Tibial artery (tissue), 4 donors: ENCODE data around the gene ADCY5.
A peak's percentile ranks its signal among the peaks of the same experiment; 100 is the strongest.

Source experiments
- DNase-seq, 2 donors: peaks; one replicate each; pipeline ENCODE4 v3.0.0-alpha.2; 2019
- H3K27ac ChIP-seq, 2 donors: fragments of 200-600 bp; sonication (generic) in 1 of 2; 1 replicate in 1 of 2; 2 replicates in 1 of 2; pipeline ENCODE4 v1.5.1; 2018 to 2019; ENCODE audit warnings: mild to moderate bottlenecking in 1 of 2
- H3K27me3 ChIP-seq, 2 donors: fragments of 200-600 bp; sonication (generic) in 1 of 2; one replicate each; pipeline versions ENCODE4 v1.5.1 to v1.6.0; 2016 to 2019
- H3K36me3 ChIP-seq, 3 donors: fragments of 200-600 bp; sonication (generic) in 2 of 3; one replicate each; pipeline ENCODE4 v1.5.1; 2016 to 2019; ENCODE audit warnings: mild to moderate bottlenecking in 2 of 3
- H3K4me1 ChIP-seq, 4 donors: fragments of 200-600 bp; sonication (generic) in 2 of 4; 1 replicate in 3 of 4; 2 replicates in 1 of 4; pipeline ENCODE4 v1.5.1; 2016 to 2019
- H3K4me3 ChIP-seq, 2 donors: fragments of 200-600 bp; sonication (generic) in 1 of 2; 1 replicate in 1 of 2; 2 replicates in 1 of 2; pipeline ENCODE4 v1.5.1; 2018 to 2019; ENCODE audit warnings: mild to moderate bottlenecking in 2 of 2
- H3K9me3 ChIP-seq, 3 donors: fragments of 200-600 bp; sonication (generic) in 1 of 3; one replicate each; pipeline ENCODE4 v1.5.1; 2016 to 2019
- intact Hi-C: fragments of 100-400 bp; cut with DNase I; formaldehyde crosslinking; loops from one replicate; pipeline ENCODE4 v1.15.0; 2023; ENCODE audit warnings: low total_unique reads
- TF ChIP-seq, protein P1 (sequence below), 2 experiments: fragments of 200-600 bp in 1 of 2; fragments of 450-650 bp in 1 of 2; IDR thresholded peaks; one replicate each; pipeline ENCODE4 v1.5.1; 2017 to 2019; ENCODE audit warnings: antibody characterized with exemption in 2 of 2, mild to moderate bottlenecking in 1 of 2, moderate library complexity in 1 of 2

ADCY5 gene

GRCh38 chr3:123371859-123372685 is 76.8 kb downstream of the ADCY5 start:
- intact Hi-C loops, result no loop called here
- no peaks in the 10 kb centered on the region for H3K9me3 ChIP-seq
- TF ChIP-seq, protein P1, sequence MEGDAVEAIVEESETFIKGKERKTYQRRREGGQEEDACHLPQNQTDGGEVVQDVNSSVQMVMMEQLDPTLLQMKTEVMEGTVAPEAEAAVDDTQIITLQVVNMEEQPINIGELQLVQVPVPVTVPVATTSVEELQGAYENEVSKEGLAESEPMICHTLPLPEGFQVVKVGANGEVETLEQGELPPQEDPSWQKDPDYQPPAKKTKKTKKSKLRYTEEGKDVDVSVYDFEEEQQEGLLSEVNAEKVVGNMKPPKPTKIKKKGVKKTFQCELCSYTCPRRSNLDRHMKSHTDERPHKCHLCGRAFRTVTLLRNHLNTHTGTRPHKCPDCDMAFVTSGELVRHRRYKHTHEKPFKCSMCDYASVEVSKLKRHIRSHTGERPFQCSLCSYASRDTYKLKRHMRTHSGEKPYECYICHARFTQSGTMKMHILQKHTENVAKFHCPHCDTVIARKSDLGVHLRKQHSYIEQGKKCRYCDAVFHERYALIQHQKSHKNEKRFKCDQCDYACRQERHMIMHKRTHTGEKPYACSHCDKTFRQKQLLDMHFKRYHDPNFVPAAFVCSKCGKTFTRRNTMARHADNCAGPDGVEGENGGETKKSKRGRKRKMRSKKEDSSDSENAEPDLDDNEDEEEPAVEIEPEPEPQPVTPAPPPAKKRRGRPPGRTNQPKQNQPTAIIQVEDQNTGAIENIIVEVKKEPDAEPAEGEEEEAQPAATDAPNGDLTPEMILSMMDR (IDR thresholded peaks at IDR 0.05), result no peak
- H3K27ac ChIP-seq, result peak overlapping the region; percentile 70 to 96
- no peaks in the 10 kb centered on the region for H3K36me3 ChIP-seq
- H3K27me3 ChIP-seq, result no peaks in the 10 kb centered on the region
- H3K4me1 ChIP-seq, result peaks cover 0 to 93% (median 66%) of the 10 kb centered on the region in 4 donors
- DNase-seq, result peak in 1 of 2 donors; percentile 54
- H3K4me3 ChIP-seq, result no peak overlapping the region

DNA sequence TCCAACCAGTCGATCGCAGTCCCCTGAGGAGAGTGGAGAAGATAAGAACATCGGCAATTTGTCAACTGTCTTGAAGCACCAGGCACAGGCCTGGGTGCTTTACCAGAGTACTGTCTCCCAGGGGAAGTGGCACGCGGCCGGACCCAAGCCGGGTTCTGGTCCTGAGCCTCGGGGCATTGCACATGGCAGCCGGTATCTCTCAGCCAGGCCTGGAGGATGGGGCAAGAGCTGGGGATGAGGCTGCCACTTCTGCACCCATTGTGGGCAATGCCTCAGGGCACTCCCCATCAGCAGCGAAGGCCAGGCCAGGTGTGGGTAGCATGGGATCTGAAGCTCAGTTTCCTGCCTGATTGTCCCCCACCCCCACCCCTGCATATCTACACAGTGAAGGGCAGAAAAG is 77.5 kb downstream of the ADCY5 start:
- intact Hi-C loops, result no loop called here
- H3K9me3 ChIP-seq, result no peaks in the 10 kb centered on the region
- TF ChIP-seq, protein P1 (IDR thresholded peaks at IDR 0.05), result no peak
- no peak overlapping the region for H3K4me3 ChIP-seq
- H3K27me3 ChIP-seq, result no peaks in the 10 kb centered on the region
- DNase-seq, result peak in 1 of 2 donors; percentile 54
- no peaks in the 10 kb centered on the region for H3K36me3 ChIP-seq
- H3K4me1 ChIP-seq, result peaks cover 0 to 93% (median 61%) of the 10 kb centered on the region in 4 donors
- H3K27ac ChIP-seq, result peak overlapping the region; percentile 70 to 96

DNA sequence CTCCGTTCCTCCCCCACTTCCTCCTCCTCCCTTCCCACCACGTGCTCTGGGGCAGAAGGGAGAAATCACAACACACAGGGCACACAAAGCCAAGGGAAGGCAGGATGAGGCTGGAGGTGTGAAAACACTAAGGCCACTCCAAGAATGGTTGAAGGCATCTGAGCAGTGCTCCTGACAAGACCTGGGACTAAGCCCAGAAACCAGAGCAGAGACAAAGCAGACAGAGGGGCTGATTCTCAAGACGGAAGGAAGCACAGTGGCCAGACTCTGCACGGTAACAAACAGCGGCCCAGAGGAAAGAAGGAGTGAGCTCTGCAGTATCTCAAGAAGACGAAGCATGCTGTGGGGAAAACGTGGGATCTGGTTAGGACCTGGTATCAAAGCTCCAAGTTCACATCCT is 78.1 kb downstream of the ADCY5 start:
- Histone ChIP-seq H3K27ac (peak overlapping the region; percentile 20 to 96), H3K4me1 (peaks cover 0 to 93% (median 56%) of the 10 kb centered on the region in 4 donors), H3K4me3 (no peak overlapping the region), H3K36me3 (no peaks in the 10 kb centered on the region), H3K27me3 (no peaks in the 10 kb centered on the region), H3K9me3 (no peaks in the 10 kb centered on the region)
- peak in 1 of 2 donors; percentile 21 for DNase-seq
- intact Hi-C loops, result no loop called here
- TF ChIP-seq, protein P1 (IDR thresholded peaks at IDR 0.05), result no peak

DNA sequence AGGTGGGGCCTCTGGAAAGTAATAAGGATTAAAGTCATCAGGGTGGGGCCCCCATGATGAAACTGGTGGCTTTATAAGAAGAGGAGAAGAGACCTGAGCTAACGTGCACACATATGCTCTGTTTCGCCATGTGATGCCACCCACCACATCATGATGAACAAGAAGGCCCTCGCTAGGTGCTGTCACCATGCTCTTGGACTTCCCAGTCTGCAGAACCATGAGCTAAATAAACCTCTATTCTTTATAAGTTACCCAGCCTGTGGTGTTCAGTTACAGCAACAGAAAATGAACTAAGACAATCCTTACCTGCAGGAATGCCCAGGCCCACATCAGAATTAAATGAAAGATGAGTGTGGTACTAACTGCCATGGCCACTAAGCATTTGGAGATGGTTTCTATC is 79.8 kb downstream of the ADCY5 start:
- Histone ChIP-seq H3K4me3 (no peak overlapping the region), H3K27me3 (no peaks in the 10 kb centered on the region), H3K9me3 (no peaks in the 10 kb centered on the region), H3K4me1 (peaks cover 0 to 93% (median 46%) of the 10 kb centered on the region in 4 donors), H3K36me3 (no peaks in the 10 kb centered on the region), H3K27ac (peak overlapping the region in 1 of 2 donors; percentile 29)
- DNase-seq, result peak in 1 of 2 donors; percentile 1
- intact Hi-C loops, result no loop called here
- TF ChIP-seq, protein P1 (IDR thresholded peaks at IDR 0.05), result no peak

DNA sequence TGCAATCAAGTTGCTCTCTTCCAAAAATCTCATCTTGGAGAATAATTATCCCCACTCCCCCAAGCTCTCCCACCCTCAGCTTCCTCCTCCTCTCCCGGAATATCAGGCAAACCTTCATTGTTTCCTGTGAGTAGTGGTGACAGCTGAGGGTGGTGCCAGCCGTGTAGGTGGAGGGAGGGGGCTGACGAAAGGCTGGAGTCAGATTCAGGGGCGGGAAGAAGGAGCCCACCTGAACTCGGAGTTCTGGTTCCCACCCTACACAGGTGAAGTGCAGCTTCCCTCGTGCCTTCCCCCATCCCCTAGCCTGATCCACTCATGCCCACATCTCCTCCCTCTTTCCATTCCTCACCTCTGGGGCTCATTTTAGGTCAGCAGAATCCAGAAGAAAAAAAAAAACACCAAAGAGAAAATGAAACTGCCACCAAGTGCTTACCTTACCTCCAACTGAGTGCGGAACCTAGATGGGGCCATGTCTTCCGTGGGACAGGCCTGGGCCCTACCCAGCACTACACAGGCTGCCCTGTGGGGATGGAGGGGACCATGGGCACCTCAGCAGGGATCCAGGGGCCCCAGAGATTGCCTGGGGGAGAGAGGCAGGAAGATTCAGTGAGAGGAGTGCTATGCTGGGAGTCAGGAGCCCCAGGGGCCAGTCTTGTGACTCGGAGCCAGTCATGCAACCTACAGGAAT is 81.3 kb downstream of the ADCY5 start:
- Histone ChIP-seq H3K9me3 (no peaks in the 10 kb centered on the region), H3K4me3 (no peak overlapping the region), H3K27ac (peak overlapping the region; percentile 47 to 58), H3K27me3 (no peaks in the 10 kb centered on the region), H3K36me3 (no peaks in the 10 kb centered on the region), H3K4me1 (peaks cover 0 to 87% (median 32%) of the 10 kb centered on the region in 4 donors)
- TF ChIP-seq, protein P1 (IDR thresholded peaks at IDR 0.05), result no peak
- DNase-seq, result peak in 1 of 2 donors; percentile 46
- intact Hi-C loops, result no loop called here
